ENCODE results near the gene UBE2D2.

DNA sequence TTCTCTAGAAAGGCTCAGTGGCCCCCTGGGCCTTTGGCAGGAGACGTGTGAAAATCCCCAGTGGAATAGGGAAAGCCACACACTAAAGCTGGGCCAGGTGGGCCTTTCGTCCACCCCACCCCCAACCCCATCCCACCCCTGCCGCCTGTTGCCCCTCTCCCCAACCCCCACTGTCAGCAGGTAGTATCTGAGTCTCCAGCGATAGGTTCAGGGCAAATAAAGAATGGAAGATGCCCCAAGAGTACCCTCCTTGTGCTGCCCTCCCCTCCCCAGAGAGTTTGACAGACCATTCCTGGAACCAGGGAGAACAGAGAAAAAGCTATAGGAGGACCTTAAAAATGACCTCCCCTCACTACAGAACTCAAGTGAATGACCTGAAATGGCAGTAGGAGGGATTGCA lies 36.7 kb upstream of the UBE2D2 start:
- TF ChIP-seq, protein P1, sequence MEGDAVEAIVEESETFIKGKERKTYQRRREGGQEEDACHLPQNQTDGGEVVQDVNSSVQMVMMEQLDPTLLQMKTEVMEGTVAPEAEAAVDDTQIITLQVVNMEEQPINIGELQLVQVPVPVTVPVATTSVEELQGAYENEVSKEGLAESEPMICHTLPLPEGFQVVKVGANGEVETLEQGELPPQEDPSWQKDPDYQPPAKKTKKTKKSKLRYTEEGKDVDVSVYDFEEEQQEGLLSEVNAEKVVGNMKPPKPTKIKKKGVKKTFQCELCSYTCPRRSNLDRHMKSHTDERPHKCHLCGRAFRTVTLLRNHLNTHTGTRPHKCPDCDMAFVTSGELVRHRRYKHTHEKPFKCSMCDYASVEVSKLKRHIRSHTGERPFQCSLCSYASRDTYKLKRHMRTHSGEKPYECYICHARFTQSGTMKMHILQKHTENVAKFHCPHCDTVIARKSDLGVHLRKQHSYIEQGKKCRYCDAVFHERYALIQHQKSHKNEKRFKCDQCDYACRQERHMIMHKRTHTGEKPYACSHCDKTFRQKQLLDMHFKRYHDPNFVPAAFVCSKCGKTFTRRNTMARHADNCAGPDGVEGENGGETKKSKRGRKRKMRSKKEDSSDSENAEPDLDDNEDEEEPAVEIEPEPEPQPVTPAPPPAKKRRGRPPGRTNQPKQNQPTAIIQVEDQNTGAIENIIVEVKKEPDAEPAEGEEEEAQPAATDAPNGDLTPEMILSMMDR (conservative IDR thresholded peaks at IDR 0.05; ENCODE audit: low read length), result no peak
- TF ChIP-seq EZH2phosphoT487 (IDR thresholded peaks at IDR 0.05; ENCODE audit: borderline replicate concordance, low read depth, low read length), result no peak
